ENCODE data around the gene KCNC4.
A peak's percentile ranks its signal among the peaks of the same experiment; 100 is the strongest.

Gene KCNC4

GRCh38 chr1:110209715-110210603, at the start of gene KCNC4:
Gene KCNC4, plus strand, starts transcription at chr1:110210314. Its CDS starts 1,186 bp downstream, at chr1:110211500.
- peak; percentile 70 for DNase-seq

GRCh38 chr1:110160538-110161100, 49.5 kb upstream of the KCNC4 start:
- no peak for DNase-seq

- no peak for DNase-seq
Measured at GRCh38 chr1:110161165-110161564, 48.9 kb upstream of the KCNC4 start.

GRCh38 chr1:110161849-110162248, 48.3 kb upstream of the KCNC4 start:
- DNase-seq, result no peak

GRCh38 chr1:110163591-110163990, 46.5 kb upstream of the KCNC4 start:
- no peak for DNase-seq

- no peak for DNase-seq
Measured at GRCh38 chr1:110164725-110165350, 45.3 kb upstream of the KCNC4 start.

GRCh38 chr1:110165761-110166231, 44.3 kb upstream of the KCNC4 start:
- DNase-seq, result no peak

GRCh38 chr1:110166861-110167260, 43.3 kb upstream of the KCNC4 start:
- DNase-seq, result no peak

GRCh38 chr1:110170766-110171733, 39.1 kb upstream of the KCNC4 start:
- no peak for DNase-seq

GRCh38 chr1:110172001-110172400, 38.1 kb upstream of the KCNC4 start:
- DNase-seq, result no peak

- DNase-seq, result no peak
Measured at GRCh38 chr1:110173466-110174105, 36.5 kb upstream of the KCNC4 start.

GRCh38 chr1:110174961-110175360, 35.2 kb upstream of the KCNC4 start:
- DNase-seq, result no peak

- no peak for DNase-seq
Measured at GRCh38 chr1:110176299-110176956, 33.7 kb upstream of the KCNC4 start.

GRCh38 chr1:110177775-110178174, 32.3 kb upstream of the KCNC4 start:
- no peak for DNase-seq

- no peak for DNase-seq
Measured at GRCh38 chr1:110183642-110184167, 26.4 kb upstream of the KCNC4 start.

GRCh38 chr1:110184446-110184845, 25.7 kb upstream of the KCNC4 start:
- no peak for DNase-seq

GRCh38 chr1:110185181-110185580, 24.9 kb upstream of the KCNC4 start:
- no peak for DNase-seq

- no peak for DNase-seq
Measured at GRCh38 chr1:110186558-110186957, 23.6 kb upstream of the KCNC4 start.

GRCh38 chr1:110187139-110187890, 22.8 kb upstream of the KCNC4 start:
- no peak for DNase-seq

- DNase-seq, result no peak
Measured at GRCh38 chr1:110188035-110188618, 22.0 kb upstream of the KCNC4 start.
